Prostate gland (tissue), 2 donors: ENCODE results near the gene ZNF280B.

ENCODE experiments used
- CTCF ChIP-seq, 4 experiments: fragments of 200-600 bp in 2 of 4; fragments of 450-650 bp in 2 of 4; sonication (generic) in 2 of 4; IDR thresholded peaks; 1 replicate in 3 of 4; 2 replicates in 1 of 4; pipeline ENCODE4 v1.5.1; 2016 to 2019; ENCODE audit warnings: antibody characterized with exemption in 4 of 4, mild to moderate bottlenecking in 2 of 4, moderate library complexity in 2 of 4
- POLR2A ChIP-seq: fragments of 450-650 bp; IDR thresholded peaks from one replicate; pipeline ENCODE4 v1.6.1; 2016; ENCODE audit warnings: antibody characterized with exemption, mild to moderate bottlenecking
- POLR2AphosphoS5 ChIP-seq: sonication (generic); formaldehyde crosslinking; IDR thresholded peaks from one replicate; pipeline ENCODE4 v1.6.1; 2017; ENCODE audit warnings: antibody characterized with exemption

GRCh38 chr22:22516992-22517391 lies 8.4 kb upstream of the ZNF280B start:
- TF ChIP-seq CTCF (IDR thresholded peaks at IDR 0.05), result no peak
- no peak for TF ChIP-seq POLR2A
- TF ChIP-seq POLR2AphosphoS5, result no peak
